MM.1S (cell line): ENCODE measurements around the gene PLCB1.

Source experiments
- EZH2 ChIP-seq: fragments of 300-600 bp; sonication (generic); optimal IDR thresholded peaks from 2 replicates; pipeline ENCODE3; 2017; ENCODE audit warnings: low read depth, mild to moderate bottlenecking, antibody characterized with exemption, low read length, mixed read lengths
- EZH2phosphoT487 ChIP-seq: fragments of 300-600 bp; sonication (generic); IDR thresholded peaks from 2 replicates; pipeline ENCODE4 v1.6.1; 2018; ENCODE audit warnings: antibody characterized with exemption, low read length
- TF ChIP-seq, protein P1 (sequence below): fragments of 300-600 bp; sonication (generic); IDR thresholded peaks from 2 replicates; pipeline ENCODE4 v1.5.1; 2016; ENCODE audit warnings: antibody characterized with exemption, low read length, mixed read lengths

DNA sequence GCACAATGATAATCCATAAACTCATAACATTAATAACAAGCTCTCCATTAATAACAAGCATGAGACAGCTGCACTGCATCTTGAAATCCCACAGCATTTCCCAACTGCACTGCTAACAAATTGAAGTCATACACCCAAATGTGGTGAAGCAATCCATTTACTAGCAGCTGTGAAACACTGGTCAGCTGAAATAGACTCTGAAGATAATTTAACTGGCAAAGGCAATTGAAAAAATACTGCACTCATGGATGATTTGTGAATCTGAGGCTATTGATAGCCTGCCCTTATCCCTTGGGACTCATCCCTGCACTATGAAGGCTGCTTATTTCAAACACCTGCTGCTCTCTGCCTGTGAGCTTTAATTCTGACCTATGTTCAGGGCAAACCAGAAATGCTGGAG is 49.1 kb upstream of the PLCB1 start:
- TF ChIP-seq, protein P1, sequence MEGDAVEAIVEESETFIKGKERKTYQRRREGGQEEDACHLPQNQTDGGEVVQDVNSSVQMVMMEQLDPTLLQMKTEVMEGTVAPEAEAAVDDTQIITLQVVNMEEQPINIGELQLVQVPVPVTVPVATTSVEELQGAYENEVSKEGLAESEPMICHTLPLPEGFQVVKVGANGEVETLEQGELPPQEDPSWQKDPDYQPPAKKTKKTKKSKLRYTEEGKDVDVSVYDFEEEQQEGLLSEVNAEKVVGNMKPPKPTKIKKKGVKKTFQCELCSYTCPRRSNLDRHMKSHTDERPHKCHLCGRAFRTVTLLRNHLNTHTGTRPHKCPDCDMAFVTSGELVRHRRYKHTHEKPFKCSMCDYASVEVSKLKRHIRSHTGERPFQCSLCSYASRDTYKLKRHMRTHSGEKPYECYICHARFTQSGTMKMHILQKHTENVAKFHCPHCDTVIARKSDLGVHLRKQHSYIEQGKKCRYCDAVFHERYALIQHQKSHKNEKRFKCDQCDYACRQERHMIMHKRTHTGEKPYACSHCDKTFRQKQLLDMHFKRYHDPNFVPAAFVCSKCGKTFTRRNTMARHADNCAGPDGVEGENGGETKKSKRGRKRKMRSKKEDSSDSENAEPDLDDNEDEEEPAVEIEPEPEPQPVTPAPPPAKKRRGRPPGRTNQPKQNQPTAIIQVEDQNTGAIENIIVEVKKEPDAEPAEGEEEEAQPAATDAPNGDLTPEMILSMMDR, result no peak
- TF ChIP-seq EZH2, result no peak
- TF ChIP-seq EZH2phosphoT487, result no peak
